ENCODE results near the gene TSNAXIP1.

TSNAXIP1 gene

GRCh38 chr16:67781565-67781921, 25.1 kb upstream of the TSNAXIP1 start:
- in situ Hi-C loops (cut with MboI; ENCODE audit: low pct_unique_long_range_greater_than_20kb, low sequenced_read_pairs, unreplicated experiment), result no loop called here
- no peak for TF ChIP-seq CTCF (IDR thresholded peaks at IDR 0.05; ENCODE audit: extremely low read depth, insufficient read depth, missing control alignments)
- DNase-seq (ENCODE audit: low spot score), result no peak

GRCh38 chr16:67782567-67783352, 23.9 kb upstream of the TSNAXIP1 start:
- no peak for TF ChIP-seq CTCF (IDR thresholded peaks at IDR 0.05; ENCODE audit: extremely low read depth, insufficient read depth, missing control alignments)
- DNase-seq (ENCODE audit: low spot score), result no peak

GRCh38 chr16:67783353-67783725, 23.4 kb upstream of the TSNAXIP1 start:
- TF ChIP-seq CTCF (IDR thresholded peaks at IDR 0.05; ENCODE audit: extremely low read depth, insufficient read depth, missing control alignments), result no peak
- in situ Hi-C loops (cut with MboI; ENCODE audit: low pct_unique_long_range_greater_than_20kb, low sequenced_read_pairs, unreplicated experiment), result no loop called here
- no peak for DNase-seq (ENCODE audit: low spot score)

More at GRCh38 chr16:67782567-67783352, 23.9 kb upstream of the TSNAXIP1 start:
- in situ Hi-C loops (cut with MboI; ENCODE audit: low pct_unique_long_range_greater_than_20kb, low sequenced_read_pairs, unreplicated experiment), result no loop called here

- in situ Hi-C loops (cut with MboI; ENCODE audit: low pct_unique_long_range_greater_than_20kb, low sequenced_read_pairs, unreplicated experiment), result no loop called here
- TF ChIP-seq CTCF (IDR thresholded peaks at IDR 0.05; ENCODE audit: extremely low read depth, insufficient read depth, missing control alignments), result no peak
- no peak for DNase-seq (ENCODE audit: low spot score)
Measured at GRCh38 chr16:67786491-67786890, 20.2 kb upstream of the TSNAXIP1 start.

GRCh38 chr16:67790071-67790470, 16.6 kb upstream of the TSNAXIP1 start:
- in situ Hi-C loops (cut with MboI; ENCODE audit: low pct_unique_long_range_greater_than_20kb, low sequenced_read_pairs, unreplicated experiment), result no loop called here
- no peak for TF ChIP-seq CTCF (IDR thresholded peaks at IDR 0.05; ENCODE audit: extremely low read depth, insufficient read depth, missing control alignments)
- DNase-seq (ENCODE audit: low spot score), result no peak

- in situ Hi-C loops (cut with MboI; ENCODE audit: low pct_unique_long_range_greater_than_20kb, low sequenced_read_pairs, unreplicated experiment), result no loop called here
- no peak for TF ChIP-seq CTCF (IDR thresholded peaks at IDR 0.05; ENCODE audit: extremely low read depth, insufficient read depth, missing control alignments)
Measured at GRCh38 chr16:67796099-67796718, 10.5 kb upstream of the TSNAXIP1 start.

More at GRCh38 chr16:67796099-67796718, 10.5 kb upstream of the TSNAXIP1 start:
- DNase-seq (ENCODE audit: low spot score), result no peak
